Sigmoid colon (tissue), 7 donors: Measurements from ENCODE around the gene IFNLR1. TPM values are rescaled to one million over a fixed set of nuclear protein-coding genes. Genes with fewer than 3 reads are reported as not detected.

Experiments used
- DNase-seq: peaks from one replicate; pipeline ENCODE4 v3.0.0-alpha.2; 2019
- H3K27ac ChIP-seq, 4 donors: fragments of 200-600 bp; sonication (generic); one replicate each; pipeline ENCODE4 v1.5.1; 2016 to 2019; ENCODE audit warnings: mild to moderate bottlenecking in 1 of 4
- H3K27me3 ChIP-seq, 3 donors: fragments of 200-600 bp; sonication (generic); one replicate each; pipeline ENCODE4 v1.5.1; 2019; ENCODE audit warnings: mild to moderate bottlenecking in 1 of 3
- H3K36me3 ChIP-seq, 4 donors: fragments of 200-600 bp; sonication (generic); one replicate each; pipeline ENCODE4 v1.5.1; 2016 to 2019
- H3K4me1 ChIP-seq, 4 donors: fragments of 200-600 bp; sonication (generic); one replicate each; pipeline ENCODE4 v1.5.1; 2017 to 2019
- H3K4me3 ChIP-seq, 4 donors: fragments of 200-600 bp; sonication (generic); one replicate each; pipeline ENCODE4 v1.5.1; 2017 to 2019; ENCODE audit warnings: mild to moderate bottlenecking in 2 of 4, moderate library complexity in 1 of 4
- H3K9me3 ChIP-seq, 4 donors: fragments of 200-600 bp in 3 of 4; sonication (generic) in 3 of 4; one replicate each; pipeline versions ENCODE4 v1.5.1 to v1.6.1; 2013 to 2019
- EP300 ChIP-seq, 4 donors: sonication (generic); formaldehyde crosslinking; IDR thresholded peaks; one replicate each; pipeline ENCODE4 v1.6.1; 2017; ENCODE audit warnings: antibody characterized with exemption in 4 of 4
- POLR2A ChIP-seq, 2 donors: fragments of 450-650 bp; IDR thresholded peaks; one replicate each; pipeline ENCODE4 v1.6.1; 2016; ENCODE audit warnings: antibody characterized with exemption in 2 of 2, mild to moderate bottlenecking in 2 of 2, moderate library complexity in 2 of 2
- POLR2AphosphoS5 ChIP-seq, 4 donors: sonication (generic); formaldehyde crosslinking; IDR thresholded peaks; one replicate each; pipeline ENCODE4 v1.6.1; 2017; ENCODE audit warnings: antibody characterized with exemption in 4 of 4
- WGBS, 2 donors: extraction: QIAGEN DNeasy Blood & Tissue Kit; methylation state at CpG; one replicate each; pipeline ENCODE4 v1.1.7; 2013; 5-methylcytosine and 5-hydroxymethylcytosine counted together
- intact Hi-C: fragments of 100-400 bp; cut with DNase I; formaldehyde crosslinking; loops from one replicate; pipeline ENCODE4 v1.15.1; 2023
- polyA plus RNA-seq, 3 donors: library from polyadenylated mRNA; stranded (reverse); fragments of 200-250 nt; gene quantifications; one replicate each; pipeline ENCODE4 v1.2.3, GENCODE V29; 2013
- total RNA-seq, 4 donors: library from RNA; depleted of rRNA; stranded (reverse); fragments of >200 nt; gene quantifications; one replicate each; pipeline ENCODE4 v1.1.0, GENCODE V29; 2016
- TF ChIP-seq, protein P1 (sequence below), 4 experiments: fragments of 450-650 bp in 3 of 4; fragments of 200-600 bp in 1 of 4; IDR thresholded peaks; one replicate each; pipeline ENCODE4 v1.5.1; 2016 to 2019; ENCODE audit warnings: antibody characterized with exemption in 4 of 4, mild to moderate bottlenecking in 3 of 4, moderate library complexity in 2 of 4
- donor health status: healthy with polysubstance abuse.
- donor health status: Bipolar disorder and iron deficiency.
- donor health status: healthy.

Gene IFNLR1
- total and polyA plus RNA-seq, 7 donors, result 0.28 to 8.7 (median 4.2) TPM; not detected in 2

DNA sequence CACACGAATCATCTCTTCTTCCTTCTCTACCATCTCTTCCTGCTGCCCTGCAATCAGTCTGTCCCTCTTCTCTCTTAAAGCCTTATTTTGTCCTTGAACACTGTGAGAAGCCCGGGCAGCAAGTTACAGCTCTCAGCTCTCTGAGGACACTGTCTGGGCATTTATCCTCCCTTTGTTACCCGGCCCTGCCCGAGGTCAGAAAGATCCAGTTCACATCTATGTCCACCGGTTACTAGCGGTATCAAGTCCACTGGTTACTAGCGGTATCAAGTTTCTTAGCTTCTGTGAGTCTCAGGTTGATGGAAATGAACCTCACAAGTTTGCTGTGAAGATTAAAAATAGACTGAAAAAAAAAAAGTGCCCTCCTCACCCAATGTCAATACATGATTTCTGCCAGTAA lies 18.8 kb downstream of the IFNLR1 start:
- Histone ChIP-seq H3K4me3 (no peak overlapping the region), H3K27ac (no peak overlapping the region), H3K36me3 (no peaks in the 10 kb centered on the region), H3K27me3 (peaks cover 0 to 5% (median 0%) of the 10 kb centered on the region in 3 donors), H3K4me1 (no peaks in the 10 kb centered on the region), H3K9me3 (no peaks in the 10 kb centered on the region)
- TF ChIP-seq, protein P1, sequence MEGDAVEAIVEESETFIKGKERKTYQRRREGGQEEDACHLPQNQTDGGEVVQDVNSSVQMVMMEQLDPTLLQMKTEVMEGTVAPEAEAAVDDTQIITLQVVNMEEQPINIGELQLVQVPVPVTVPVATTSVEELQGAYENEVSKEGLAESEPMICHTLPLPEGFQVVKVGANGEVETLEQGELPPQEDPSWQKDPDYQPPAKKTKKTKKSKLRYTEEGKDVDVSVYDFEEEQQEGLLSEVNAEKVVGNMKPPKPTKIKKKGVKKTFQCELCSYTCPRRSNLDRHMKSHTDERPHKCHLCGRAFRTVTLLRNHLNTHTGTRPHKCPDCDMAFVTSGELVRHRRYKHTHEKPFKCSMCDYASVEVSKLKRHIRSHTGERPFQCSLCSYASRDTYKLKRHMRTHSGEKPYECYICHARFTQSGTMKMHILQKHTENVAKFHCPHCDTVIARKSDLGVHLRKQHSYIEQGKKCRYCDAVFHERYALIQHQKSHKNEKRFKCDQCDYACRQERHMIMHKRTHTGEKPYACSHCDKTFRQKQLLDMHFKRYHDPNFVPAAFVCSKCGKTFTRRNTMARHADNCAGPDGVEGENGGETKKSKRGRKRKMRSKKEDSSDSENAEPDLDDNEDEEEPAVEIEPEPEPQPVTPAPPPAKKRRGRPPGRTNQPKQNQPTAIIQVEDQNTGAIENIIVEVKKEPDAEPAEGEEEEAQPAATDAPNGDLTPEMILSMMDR (IDR thresholded peaks at IDR 0.05), result no peak
- DNase-seq, result no peak
- intact Hi-C loops, result no loop called here
- WGBS, 2 donors, result 93 to 94% methylated on average over 7 of the region's 7 CpGs

GRCh38 chr1:24167008-24167407 lies 20.1 kb downstream of the IFNLR1 start:
- no peak overlapping the region for H3K27ac ChIP-seq
- H3K4me1 ChIP-seq, result no peaks in the 10 kb centered on the region
- no peaks in the 10 kb centered on the region for H3K36me3 ChIP-seq
- H3K27me3 ChIP-seq, result peaks cover 0 to 5% (median 0%) of the 10 kb centered on the region in 3 donors
- whole genome bisulfite sequencing, 2 donors, result 62 to 64% methylated on average over 4 of the region's 4 CpGs
- DNase-seq, result peak; percentile 10
- H3K4me3 ChIP-seq, result no peak overlapping the region
- TF ChIP-seq POLR2AphosphoS5 (IDR thresholded peaks at IDR 0.05) (no peak), EP300 (IDR thresholded peaks at IDR 0.05) (no peak), POLR2A (IDR thresholded peaks at IDR 0.05) (no peak)
- TF ChIP-seq, protein P1 (IDR thresholded peaks at IDR 0.05), result no peak
- intact Hi-C loops, result no loop called here
- no peaks in the 10 kb centered on the region for H3K9me3 ChIP-seq

DNA sequence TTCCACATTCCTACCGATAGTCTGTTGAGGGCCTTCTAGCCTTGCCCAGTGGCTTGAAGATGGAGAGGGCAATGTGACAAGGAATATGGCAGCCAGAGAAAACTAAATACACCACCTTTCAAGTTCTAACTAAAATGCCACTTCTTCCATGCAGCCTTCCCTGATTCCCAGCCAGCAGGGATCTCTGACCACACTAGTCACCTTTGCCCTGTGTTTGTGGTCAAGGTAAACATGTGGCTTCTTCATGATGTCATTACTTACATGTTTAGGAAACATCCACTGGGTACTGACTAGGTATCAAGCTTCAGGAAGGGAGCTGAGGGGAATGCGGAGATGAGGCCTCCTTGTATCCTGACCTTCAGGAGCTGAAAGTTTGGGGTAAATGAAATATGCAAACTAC lies 21.6 kb downstream of the IFNLR1 start:
- peaks cover 0 to 5% (median 0%) of the 10 kb centered on the region in 3 donors for H3K27me3 ChIP-seq
- no peak for TF ChIP-seq POLR2AphosphoS5 (IDR thresholded peaks at IDR 0.05)
- no peak for TF ChIP-seq POLR2A (IDR thresholded peaks at IDR 0.05)
- TF ChIP-seq, protein P1 (IDR thresholded peaks at IDR 0.05), result no peak
- no peak for TF ChIP-seq EP300 (IDR thresholded peaks at IDR 0.05)
- no peak overlapping the region for H3K27ac ChIP-seq
- H3K4me1 ChIP-seq, result no peaks in the 10 kb centered on the region
- no peaks in the 10 kb centered on the region for H3K36me3 ChIP-seq
- H3K4me3 ChIP-seq, result no peak overlapping the region
- WGBS, 2 donors, result 97 to 99% methylated on average over 2 of the region's 2 CpGs
- no peaks in the 10 kb centered on the region for H3K9me3 ChIP-seq
- intact Hi-C loops, result no loop called here
- DNase-seq, result no peak

- WGBS, 2 donors, result 75 to 86% methylated on average over 3 of the region's 3 CpGs
These were observed 23.1 kb downstream of the IFNLR1 start for GRCh38 chr1:24164004-24164403.

DNA sequence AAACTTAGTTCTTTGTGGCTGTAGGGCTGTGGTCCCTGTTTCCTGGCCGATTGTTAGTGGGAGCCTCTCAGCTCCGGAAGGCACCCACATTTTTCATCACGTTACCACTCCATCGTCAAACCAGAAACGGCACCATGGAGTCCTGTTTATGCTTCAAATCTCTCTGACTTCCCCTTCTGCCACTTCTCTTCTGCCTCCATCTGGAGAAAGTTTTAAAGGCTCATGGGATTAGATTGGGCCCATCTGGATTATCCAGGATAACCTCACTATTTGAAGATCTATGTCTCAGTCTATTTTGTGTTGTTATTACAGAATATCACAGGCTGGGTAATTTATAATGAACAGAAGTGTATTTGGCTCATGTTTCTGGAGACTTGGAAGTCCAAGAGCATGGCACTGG lies 24.9 kb downstream of the IFNLR1 start:
- TF ChIP-seq, protein P1 (IDR thresholded peaks at IDR 0.05), result no peak
- TF ChIP-seq EP300 (IDR thresholded peaks at IDR 0.05), result no peak
- no peak for TF ChIP-seq POLR2A (IDR thresholded peaks at IDR 0.05)
- no peak for TF ChIP-seq POLR2AphosphoS5 (IDR thresholded peaks at IDR 0.05)
- Histone ChIP-seq H3K4me3 (no peak overlapping the region), H3K27me3 (no peaks in the 10 kb centered on the region), H3K4me1 (no peaks in the 10 kb centered on the region), H3K9me3 (no peaks in the 10 kb centered on the region), H3K36me3 (no peaks in the 10 kb centered on the region), H3K27ac (no peak overlapping the region)
- 63 to 89% methylated on average over 5 of the region's 5 CpGs for WGBS, 2 donors
- intact Hi-C loops, result no loop called here
- no peak for DNase-seq

More at GRCh38 chr1:24164004-24164403, 23.1 kb downstream of the IFNLR1 start:
- H3K27ac ChIP-seq, result no peak overlapping the region
- no peaks in the 10 kb centered on the region for H3K4me1 ChIP-seq
- peaks cover 0 to 5% (median 0%) of the 10 kb centered on the region in 3 donors for H3K27me3 ChIP-seq
- DNase-seq, result no peak
- no peak overlapping the region for H3K4me3 ChIP-seq
- H3K36me3 ChIP-seq, result no peaks in the 10 kb centered on the region
- intact Hi-C loops, result no loop called here
- TF ChIP-seq POLR2AphosphoS5 (IDR thresholded peaks at IDR 0.05) (no peak), POLR2A (IDR thresholded peaks at IDR 0.05) (no peak)
- TF ChIP-seq, protein P1 (IDR thresholded peaks at IDR 0.05), result no peak
- H3K9me3 ChIP-seq, result no peaks in the 10 kb centered on the region
